Measurements from ENCODE around the gene ZMYM3. TPM values are rescaled to one million over a fixed set of nuclear protein-coding genes. Genes with fewer than 3 reads are reported as not detected.
A peak's percentile ranks its signal among the peaks of the same experiment; 100 is the strongest.

Gene ZMYM3
- total RNA-seq, 2 experiments from 2014 or later: 23.8 to 40.3 TPM

GRCh38 chrX:71291381-71291780 lies 37.4 kb upstream of the ZMYM3 start:
- CTCF ChIA-PET (ENCODE audit: unreplicated experiment): no interaction called here
- POLR2A ChIA-PET: interaction anchor here (1.7 kb wide), 1 partner anchor 10 kb away, joined by 5 read pairs; the partner anchor contains the start of gene ITGB1BP2
- Histone ChIP-seq H3K9me3 (ENCODE audit: low read length) (no peaks in the 10 kb centered on the region), H3K27ac (ENCODE audit: low read depth, low read length, poor library complexity, severe bottlenecking) (no peak overlapping the region), H3K9me2 (ENCODE audit: insufficient read depth, low read length) (no peaks in the 10 kb centered on the region), H3K4me1 (ENCODE audit: insufficient read depth, low read length, poor library complexity, severe bottlenecking) (peaks cover 7% of the 10 kb centered on the region), H3K36me3 (ENCODE audit: insufficient read depth, low read length) (peaks cover 88% of the 10 kb centered on the region), H3K4me2 (ENCODE audit: low read length) (no peak overlapping the region), H3K4me3 (ENCODE audit: low read depth, low read length, poor library complexity, severe bottlenecking) (no peak overlapping the region), H2AFZ (ENCODE audit: low read length) (no peak overlapping the region), H3K79me2 (ENCODE audit: insufficient read depth, low read depth, low read length) (peaks cover 59% of the 10 kb centered on the region), H4K20me1 (ENCODE audit: insufficient read depth, low read length) (0 out of 2 replicates have a peak, but pooled peaks cover 5% of the 10 kb centered on the region)
- intact Hi-C loops (cut with micrococcal nuclease; ENCODE audit: unreplicated experiment): no loop called here
- BruUV-seq (replicated peaks): no TSS peak
- DNase-seq (ENCODE audit: low spot score): no peak
- TF ChIP-seq EZH2phosphoT487 (IDR thresholded peaks at IDR 0.05; ENCODE audit: borderline replicate concordance, low read depth, low read length): no peak
- no peak for TF ChIP-seq CTCF (conservative IDR thresholded peaks at IDR 0.05; ENCODE audit: low read length)

GRCh38 chrX:71285929-71286328 lies 32.0 kb upstream of the ZMYM3 start:
- Histone ChIP-seq H3K4me2 (ENCODE audit: low read length) (peak overlapping the region; percentile 98), H3K4me1 (ENCODE audit: insufficient read depth, low read length, poor library complexity, severe bottlenecking) (peaks cover 24% of the 10 kb centered on the region), H2AFZ (ENCODE audit: low read length) (no peak overlapping the region), H3K9me3 (ENCODE audit: low read length) (no peaks in the 10 kb centered on the region), H3K36me3 (ENCODE audit: insufficient read depth, low read length) (peaks cover 57% of the 10 kb centered on the region), H3K4me3 (ENCODE audit: low read depth, low read length, poor library complexity, severe bottlenecking) (peak overlapping the region; percentile 99), H3K9me2 (ENCODE audit: insufficient read depth, low read length) (no peaks in the 10 kb centered on the region), H4K20me1 (ENCODE audit: insufficient read depth, low read length) (peaks cover 13% of the 10 kb centered on the region), H3K79me2 (ENCODE audit: insufficient read depth, low read depth, low read length) (peaks cover 75% of the 10 kb centered on the region), H3K27ac (ENCODE audit: low read depth, low read length, poor library complexity, severe bottlenecking) (no peak overlapping the region)
- ChIA-PET POLR2A (no interaction called here), CTCF (ENCODE audit: unreplicated experiment) (no interaction called here)
- DNase-seq (ENCODE audit: low spot score): no peak
- no peak for TF ChIP-seq CTCF (conservative IDR thresholded peaks at IDR 0.05; ENCODE audit: low read length)
- TF ChIP-seq EZH2phosphoT487 (IDR thresholded peaks at IDR 0.05; ENCODE audit: borderline replicate concordance, low read depth, low read length): no peak
- intact Hi-C loops (cut with micrococcal nuclease; ENCODE audit: unreplicated experiment): loop anchor here (10.0 kb wide), 2 partner anchors 171 to 259 kb away; partner anchors contain the start of genes IL2RG and MED12
- BruUV-seq (replicated peaks): no TSS peak

GRCh38 chrX:71283403-71284143 lies 29.6 kb upstream of the ZMYM3 start, which contains the start of gene NONO:
Gene NONO (plus strand): TSS chrX:71283635. CDS start chrX:71290638, 7,003 bp downstream.
- no peaks in the 10 kb centered on the region for H3K9me3 ChIP-seq (ENCODE audit: low read length)
- CTCF ChIA-PET (ENCODE audit: unreplicated experiment): interaction anchor here (0.7 kb wide), 1 partner anchor 28 kb away, joined by 4 read pairs; no protein-coding TSS in a partner anchor
- no peak for TF ChIP-seq EZH2phosphoT487 (IDR thresholded peaks at IDR 0.05; ENCODE audit: borderline replicate concordance, low read depth, low read length)
- 0 out of 2 replicates have a peak, but pooled peaks have one; percentile 28 for TF ChIP-seq CTCF (conservative IDR thresholded peaks at IDR 0.05; ENCODE audit: low read length)
- DNase-seq (ENCODE audit: low spot score): peak; percentile 99
- H4K20me1 ChIP-seq (ENCODE audit: insufficient read depth, low read length): peaks cover 9% of the 10 kb centered on the region
- peak within 1 kb of the TSS; percentile 99 for H3K4me3 ChIP-seq (ENCODE audit: low read depth, low read length, poor library complexity, severe bottlenecking)
- peaks cover 51% of the 10 kb centered on the region for H3K79me2 ChIP-seq (ENCODE audit: insufficient read depth, low read depth, low read length)
- H3K4me1 ChIP-seq (ENCODE audit: insufficient read depth, low read length, poor library complexity, severe bottlenecking): peaks cover 24% of the 10 kb centered on the region
- no peaks in the 10 kb centered on the region for H3K9me2 ChIP-seq (ENCODE audit: insufficient read depth, low read length)
- peaks cover 37% of the 10 kb centered on the region for H3K36me3 ChIP-seq (ENCODE audit: insufficient read depth, low read length)
- peak within 1 kb of the TSS; percentile 96 for H2AFZ ChIP-seq (ENCODE audit: low read length)
- BruUV-seq (replicated peaks): TSS peak; percentile 76
- H3K27ac ChIP-seq (ENCODE audit: low read depth, low read length, poor library complexity, severe bottlenecking): peak within 1 kb of the TSS; percentile 86
- H3K4me2 ChIP-seq (ENCODE audit: low read length): peak within 1 kb of the TSS; percentile 98
- POLR2A ChIA-PET: interaction anchor here (0.6 to 1.8 kb wide), 14 partner anchors 9 to 1205 kb away, joined by 3 to 18 read pairs (median 5); partner anchors contain the start of genes IL2RG, MED12, TAF1 and ZMYM3
- intact Hi-C loops (cut with micrococcal nuclease; ENCODE audit: unreplicated experiment): loop anchor here (1.0 to 10.0 kb wide), 3 partner anchors 29 to 261 kb away; partner anchors contain the start of genes IL2RG, MED12 and ZMYM3
